RWPE1 (cell line): ENCODE data around the gene AQP3.

Experiments used
- CTCF ChIA-PET: fragments of 350-600 bp; sonication (Branson Sonifier 250); formaldehyde crosslinking; extraction: SDS; loops from one replicate; lab custom pipeline; 2021; lab: Yijun Ruan, JAX
- POLR2A ChIA-PET: fragments of 400-600 bp; formaldehyde crosslinking; extraction: SDS; loops from one replicate; lab custom pipeline; 2020; ENCODE audit warnings: antibody characterized with exemption; ENCODE audit not compliant: low non-redundant PET; lab: Yijun Ruan, JAX
- DNase-seq: peaks from one replicate; pipeline ENCODE4 v3.0.0; 2012; ENCODE audit warnings: low spot score
- H3K27ac ChIP-seq: fragments of 450-650 bp; 2 replicates; pipeline ENCODE4 v1.5.1; 2017
- CTCF ChIP-seq: fragments of 450-650 bp; conservative IDR thresholded peaks from 2 replicates; pipeline ENCODE4 v1.5.1; 2017; ENCODE audit warnings: low read depth, mild to moderate bottlenecking

The AQP3 gene

GRCh38 chr9:33465596-33466564 lies 18.5 kb upstream of the AQP3 start:
- ChIA-PET CTCF (interaction anchor here (0.6 to 2.5 kb wide), 18 partner anchors 9 to 94 kb away, joined by 3 to 33 read pairs (median 6); partner anchors contain the start of gene AQP3), POLR2A (no interaction called here)
- DNase-seq: no peak
- TF ChIP-seq CTCF: no peak
- H3K27ac ChIP-seq: peak overlapping the region; percentile 61

- no peak for TF ChIP-seq CTCF
- DNase-seq: no peak
- POLR2A ChIA-PET: no interaction called here
- CTCF ChIA-PET: interaction anchor here (0.7 to 2.1 kb wide), 6 partner anchors 11 to 90 kb away, joined by 3 to 33 read pairs (median 6); no protein-coding TSS in a partner anchor
- peak overlapping the region; percentile 61 for H3K27ac ChIP-seq
Measured at GRCh38 chr9:33465096-33465495, 17.7 kb upstream of the AQP3 start.

- H3K27ac ChIP-seq: peak overlapping the region; percentile 61
- peak; percentile 49 for DNase-seq
- CTCF ChIA-PET: interaction anchor here (1.0 to 2.1 kb wide), 5 partner anchors 10 to 90 kb away, joined by 3 to 14 read pairs (median 5); no protein-coding TSS in a partner anchor
- no peak for TF ChIP-seq CTCF
- POLR2A ChIA-PET: no interaction called here
Measured at GRCh38 chr9:33464045-33464636, 16.7 kb upstream of the AQP3 start.

GRCh38 chr9:33463151-33463550 lies 15.8 kb upstream of the AQP3 start:
- CTCF ChIA-PET: interaction anchor here (2.8 kb wide), 1 partner anchor 10 kb away, joined by 10 read pairs; no protein-coding TSS in a partner anchor

GRCh38 chr9:33461492-33461891 lies 14.1 kb upstream of the AQP3 start:
- no peak for TF ChIP-seq CTCF
- ChIA-PET POLR2A (no interaction called here), CTCF (interaction anchor here (0.6 to 2.8 kb wide), 2 partner anchors 9 to 14 kb away, joined by 3 to 10 read pairs; no protein-coding TSS in a partner anchor)
- DNase-seq: no peak
- peak overlapping the region; percentile 61 for H3K27ac ChIP-seq

More at GRCh38 chr9:33463151-33463550, 15.8 kb upstream of the AQP3 start:
- TF ChIP-seq CTCF: no peak
- no peak for DNase-seq
- POLR2A ChIA-PET: interaction anchor here (0.5 kb wide), 1 partner anchor 19 kb away, joined by 4 read pairs; no protein-coding TSS in a partner anchor
- H3K27ac ChIP-seq: peak overlapping the region; percentile 61

GRCh38 chr9:33460854-33461253 lies 13.5 kb upstream of the AQP3 start:
- POLR2A ChIA-PET: interaction anchor here (1.2 kb wide), 1 partner anchor 13 kb away, joined by 4 read pairs; the partner anchor contains the start of gene NOL6
- DNase-seq: no peak
- TF ChIP-seq CTCF: no peak
- H3K27ac ChIP-seq: peak overlapping the region; percentile 70
- CTCF ChIA-PET: interaction anchor here (0.6 to 2.8 kb wide), 2 partner anchors 8 to 13 kb away, joined by 3 to 10 read pairs; no protein-coding TSS in a partner anchor
